GM10266 (cell line): ENCODE results near the gene GPR183.

Source experiments
- DNase-seq: peaks from one replicate; pipeline ENCODE4 v3.0.0; 2012; ENCODE audit errors: extremely low spot score
- CTCF ChIP-seq: IDR thresholded peaks from 2 replicates; pipeline ENCODE4 v1.5.1; 2012; ENCODE audit warnings: mild to moderate bottlenecking, low read depth; ENCODE audit not compliant: control insufficient read depth, insufficient read depth; ENCODE audit errors: missing control alignments

The GPR183 gene

GRCh38 chr13:99307247-99307646 lies at the start of gene GPR183:
Gene GPR183, minus strand, starts transcription at chr13:99307399. Its CDS starts 11,254 bp downstream, at chr13:99296145.
- peak; percentile 61 for DNase-seq

GRCh38 chr13:99356262-99357091 lies 49.3 kb upstream of the GPR183 start:
- no peak for TF ChIP-seq CTCF
- DNase-seq = peak; percentile 69

More at GRCh38 chr13:99307247-99307646, at the start of gene GPR183:
- TF ChIP-seq CTCF = no peak

- no peak for TF ChIP-seq CTCF
- no peak for DNase-seq
Observed at GRCh38 chr13:99356012-99356261, 48.7 kb upstream of the GPR183 start.

- TF ChIP-seq CTCF = no peak
- no peak for DNase-seq
Observed at GRCh38 chr13:99355267-99356011, 48.2 kb upstream of the GPR183 start.

- no peak for TF ChIP-seq CTCF
- DNase-seq = no peak
Observed at GRCh38 chr13:99354371-99354951, 47.3 kb upstream of the GPR183 start.

- no peak for TF ChIP-seq CTCF
Observed at GRCh38 chr13:99353836-99354235, 46.6 kb upstream of the GPR183 start.

GRCh38 chr13:99353246-99353600 lies 46.0 kb upstream of the GPR183 start:
- DNase-seq = no peak
- no peak for TF ChIP-seq CTCF

More at GRCh38 chr13:99353836-99354235, 46.6 kb upstream of the GPR183 start:
- no peak for DNase-seq
